Right atrium auricular region (tissue), 2 donors: Measurements from ENCODE around the gene CHST12. TPM values are rescaled to one million over a fixed set of nuclear protein-coding genes. Genes with fewer than 3 reads are reported as not detected.

ENCODE experiments used
- DNase-seq: peaks from one replicate; pipeline ENCODE4 v3.0.0-alpha.2; 2019; ENCODE audit warnings: low spot score
- H3K27ac ChIP-seq, 2 donors: fragments of 200-600 bp; sonication (generic); 1 replicate in 1 of 2; 2 replicates in 1 of 2; pipeline ENCODE4 v1.5.1; 2016 to 2019
- H3K27me3 ChIP-seq, 2 donors: fragments of 200-600 bp; sonication (generic); one replicate each; pipeline versions ENCODE4 v1.5.1 to v1.6.0; 2017 to 2019
- H3K36me3 ChIP-seq: fragments of 200-600 bp; sonication (generic); one replicate; pipeline ENCODE4 v1.5.1; 2016
- H3K4me1 ChIP-seq, 2 donors: fragments of 200-600 bp; sonication (generic); one replicate each; pipeline versions ENCODE4 v1.5.1 to v1.6.0; 2017 to 2019
- H3K4me3 ChIP-seq, 2 donors: fragments of 200-600 bp; sonication (generic); 1 replicate in 1 of 2; 2 replicates in 1 of 2; pipeline ENCODE4 v1.5.1; 2017 to 2019; ENCODE audit warnings: mild to moderate bottlenecking in 1 of 2, moderate library complexity in 1 of 2
- H3K9me3 ChIP-seq, 2 donors: fragments of 200-600 bp; sonication (generic); one replicate each; pipeline ENCODE4 v1.5.1; 2019
- total RNA-seq, 2 donors: library from RNA; depleted of rRNA; stranded (reverse); fragments of >200 nt; gene quantifications; one replicate each; pipeline ENCODE4 v1.1.0, GENCODE V29; 2016
- TF ChIP-seq, protein P1 (sequence below), 2 donors: fragments of 200-600 bp; sonication (generic); IDR thresholded peaks; one replicate each; pipeline ENCODE4 v1.5.1; 2019; ENCODE audit warnings: antibody characterized with exemption in 2 of 2

CHST12 gene
- total RNA-seq, 2 donors from 2014 or later, result 14.2 to 15.0 TPM

DNA sequence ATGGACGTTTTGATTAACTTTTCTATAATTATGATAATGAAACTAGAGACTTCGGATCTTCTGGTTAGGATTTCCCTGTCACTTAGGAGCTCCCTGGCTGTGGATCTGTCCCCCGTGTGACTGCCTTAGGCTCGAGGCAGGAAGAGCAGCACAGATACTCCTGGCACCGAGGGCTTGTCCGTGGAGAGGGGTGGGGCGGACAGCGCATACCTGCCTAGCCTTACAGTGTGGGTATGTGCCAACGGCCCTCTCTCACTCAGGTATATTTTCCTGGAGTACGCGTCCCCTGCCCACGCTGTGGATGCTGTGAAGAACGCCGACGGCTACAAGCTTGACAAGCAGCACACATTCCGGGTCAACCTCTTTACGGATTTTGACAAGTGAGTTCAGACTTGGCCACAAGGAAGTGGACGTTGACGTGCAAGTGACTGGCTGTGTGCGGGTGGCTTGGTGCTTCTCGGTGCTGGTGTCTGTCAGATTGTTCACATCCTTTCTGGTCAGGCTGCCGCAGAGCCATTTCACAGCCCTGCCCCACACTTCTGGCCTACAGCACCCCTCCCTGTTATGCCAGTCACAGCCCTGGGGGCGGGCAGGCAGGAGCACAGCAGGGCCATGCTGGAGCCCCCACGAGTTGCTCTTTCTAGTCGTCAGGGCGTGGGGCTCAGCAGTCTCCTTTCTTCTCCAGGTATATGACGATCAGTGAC, 40.9 kb upstream of the CHST12 start:
- H3K36me3 ChIP-seq, result peaks cover 70% of the 10 kb centered on the region
- TF ChIP-seq, protein P1, sequence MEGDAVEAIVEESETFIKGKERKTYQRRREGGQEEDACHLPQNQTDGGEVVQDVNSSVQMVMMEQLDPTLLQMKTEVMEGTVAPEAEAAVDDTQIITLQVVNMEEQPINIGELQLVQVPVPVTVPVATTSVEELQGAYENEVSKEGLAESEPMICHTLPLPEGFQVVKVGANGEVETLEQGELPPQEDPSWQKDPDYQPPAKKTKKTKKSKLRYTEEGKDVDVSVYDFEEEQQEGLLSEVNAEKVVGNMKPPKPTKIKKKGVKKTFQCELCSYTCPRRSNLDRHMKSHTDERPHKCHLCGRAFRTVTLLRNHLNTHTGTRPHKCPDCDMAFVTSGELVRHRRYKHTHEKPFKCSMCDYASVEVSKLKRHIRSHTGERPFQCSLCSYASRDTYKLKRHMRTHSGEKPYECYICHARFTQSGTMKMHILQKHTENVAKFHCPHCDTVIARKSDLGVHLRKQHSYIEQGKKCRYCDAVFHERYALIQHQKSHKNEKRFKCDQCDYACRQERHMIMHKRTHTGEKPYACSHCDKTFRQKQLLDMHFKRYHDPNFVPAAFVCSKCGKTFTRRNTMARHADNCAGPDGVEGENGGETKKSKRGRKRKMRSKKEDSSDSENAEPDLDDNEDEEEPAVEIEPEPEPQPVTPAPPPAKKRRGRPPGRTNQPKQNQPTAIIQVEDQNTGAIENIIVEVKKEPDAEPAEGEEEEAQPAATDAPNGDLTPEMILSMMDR (IDR thresholded peaks at IDR 0.05), result no peak

DNA sequence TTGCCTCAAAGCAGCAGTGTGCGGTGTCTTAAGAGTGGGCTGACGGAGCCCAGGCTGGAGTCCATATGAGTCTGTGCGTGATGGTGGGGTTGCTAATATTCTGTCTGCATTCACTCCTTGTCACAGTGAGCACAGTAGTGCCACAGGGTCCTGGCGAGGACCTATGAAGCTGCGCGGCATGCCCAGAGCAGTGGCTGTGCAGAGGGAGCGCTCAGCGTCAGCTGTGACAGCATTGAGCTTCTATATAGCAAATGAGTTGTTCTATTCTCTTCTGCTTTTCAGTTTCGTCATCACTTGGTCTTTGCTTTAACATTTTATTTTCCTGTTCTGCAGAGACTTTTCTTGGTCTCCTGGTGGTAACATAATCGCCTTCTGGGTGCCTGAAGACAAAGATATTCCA, 34.3 kb upstream of the CHST12 start:
- Histone ChIP-seq H3K27me3 (no peaks in the 10 kb centered on the region), H3K4me1 (no peaks in the 10 kb centered on the region), H3K9me3 (no peaks in the 10 kb centered on the region), H3K4me3 (no peak overlapping the region), H3K36me3 (peaks cover 99% of the 10 kb centered on the region), H3K27ac (no peak overlapping the region)
- TF ChIP-seq, protein P1 (IDR thresholded peaks at IDR 0.05), result no peak
- no peak for DNase-seq

More for the DNA sequence above, 40.9 kb upstream of the CHST12 start:
- Histone ChIP-seq H3K9me3 (no peaks in the 10 kb centered on the region), H3K27ac (no peak overlapping the region), H3K4me3 (no peak overlapping the region), H3K27me3 (no peaks in the 10 kb centered on the region), H3K4me1 (peaks cover 0 to 34% of the 10 kb centered on the region in 2 donors)
- DNase-seq, result no peak

DNA sequence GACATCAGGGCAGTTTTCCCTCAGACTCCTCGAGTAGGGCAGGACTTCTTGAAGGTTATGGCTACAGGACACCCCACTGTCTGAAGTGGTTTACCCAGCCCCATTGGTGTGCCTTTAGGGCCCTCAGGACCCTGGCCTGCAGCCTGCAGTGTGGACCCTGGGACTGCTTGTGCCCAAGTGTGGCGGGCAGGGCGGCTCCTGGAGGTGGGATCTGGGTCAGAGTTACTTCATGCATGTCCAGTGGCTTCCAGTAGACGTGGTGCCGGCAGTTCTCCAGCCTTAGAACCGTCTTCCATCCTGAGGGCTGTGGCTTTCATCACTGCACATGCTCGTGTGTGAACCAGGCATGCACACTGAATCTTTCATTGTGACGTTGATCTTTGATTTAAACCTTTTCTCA, 32.1 kb upstream of the CHST12 start:
- no peaks in the 10 kb centered on the region for H3K27me3 ChIP-seq
- no peaks in the 10 kb centered on the region for H3K9me3 ChIP-seq
- H3K27ac ChIP-seq, result no peak overlapping the region
- H3K36me3 ChIP-seq, result peaks cover 99% of the 10 kb centered on the region
- H3K4me1 ChIP-seq, result no peaks in the 10 kb centered on the region
- DNase-seq, result no peak
- H3K4me3 ChIP-seq, result no peak overlapping the region
- TF ChIP-seq, protein P1 (IDR thresholded peaks at IDR 0.05), result no peak

DNA sequence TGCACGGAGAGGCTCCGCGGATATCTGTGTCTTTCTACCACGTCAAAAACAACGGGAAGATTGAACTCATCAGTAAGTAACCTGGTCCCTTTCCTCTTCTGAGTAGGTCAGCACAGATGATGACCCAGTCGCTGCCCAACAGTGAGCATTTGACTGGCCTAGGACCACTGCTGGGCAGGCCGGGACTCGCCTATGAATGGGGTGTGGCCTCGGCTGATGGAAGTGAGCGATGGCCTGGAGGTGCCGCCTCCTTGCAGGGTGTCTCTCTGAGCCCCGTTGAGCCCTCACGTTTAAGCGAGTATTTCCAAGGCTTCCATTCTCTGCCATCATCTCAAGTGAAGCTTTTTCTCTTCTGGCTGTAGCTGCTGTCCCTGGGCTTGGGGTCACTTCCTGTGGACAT, 30.7 kb upstream of the CHST12 start:
- DNase-seq, result no peak
- H3K27ac ChIP-seq, result no peak overlapping the region
- no peaks in the 10 kb centered on the region for H3K4me1 ChIP-seq
- H3K36me3 ChIP-seq, result peaks cover 95% of the 10 kb centered on the region
- no peaks in the 10 kb centered on the region for H3K27me3 ChIP-seq
- TF ChIP-seq, protein P1 (IDR thresholded peaks at IDR 0.05), result no peak
- H3K9me3 ChIP-seq, result no peaks in the 10 kb centered on the region
- H3K4me3 ChIP-seq, result no peak overlapping the region

DNA sequence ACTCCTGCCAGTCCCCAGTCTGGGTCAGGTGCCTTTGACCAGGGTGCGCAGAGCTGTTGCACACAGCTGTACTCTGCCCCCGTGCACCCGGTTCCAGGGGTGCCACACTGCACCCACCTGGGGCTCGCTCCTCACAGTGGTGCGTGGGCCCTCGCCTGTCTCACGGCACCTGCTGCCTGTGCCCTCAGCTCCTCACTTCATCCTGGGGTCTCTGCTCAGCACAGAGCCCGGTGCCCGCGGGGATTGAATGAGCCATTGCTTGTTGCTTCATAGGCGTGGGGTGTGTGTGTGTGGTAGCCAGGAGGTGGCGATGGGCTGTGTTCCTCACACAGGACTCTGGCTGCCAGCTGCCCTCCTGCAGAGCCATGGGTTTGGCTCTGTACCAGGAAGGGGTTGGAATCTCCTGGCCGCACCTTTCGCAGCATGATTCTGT, 30.3 kb upstream of the CHST12 start:
- no peaks in the 10 kb centered on the region for H3K4me1 ChIP-seq
- H3K27ac ChIP-seq, result no peak overlapping the region
- H3K27me3 ChIP-seq, result no peaks in the 10 kb centered on the region
- H3K36me3 ChIP-seq, result peaks cover 91% of the 10 kb centered on the region
- TF ChIP-seq, protein P1 (IDR thresholded peaks at IDR 0.05), result no peak
- H3K9me3 ChIP-seq, result no peaks in the 10 kb centered on the region
- DNase-seq, result no peak
- H3K4me3 ChIP-seq, result no peak overlapping the region

DNA sequence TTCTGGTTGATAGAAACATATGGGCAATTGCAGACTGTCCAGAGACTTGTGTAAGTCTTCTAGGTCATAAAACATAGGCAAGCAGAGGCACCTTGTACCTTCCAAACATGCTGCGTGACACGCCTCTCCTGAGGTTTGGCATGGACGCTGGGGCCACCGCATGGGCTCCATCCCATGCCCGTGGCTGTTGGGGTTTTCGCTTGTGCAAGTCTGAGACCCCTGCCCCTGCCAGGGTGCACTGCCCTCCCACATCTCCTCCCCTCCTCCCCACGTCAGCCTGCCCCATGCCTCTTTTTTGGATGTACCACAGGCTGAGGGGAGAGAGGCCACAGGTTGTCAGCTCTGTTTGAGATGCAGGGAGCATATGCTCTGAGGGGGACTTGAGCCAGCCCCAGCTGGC, 29.8 kb upstream of the CHST12 start:
- Histone ChIP-seq H3K4me3 (no peak overlapping the region), H3K9me3 (no peaks in the 10 kb centered on the region), H3K36me3 (peaks cover 91% of the 10 kb centered on the region), H3K27me3 (no peaks in the 10 kb centered on the region), H3K27ac (no peak overlapping the region), H3K4me1 (no peaks in the 10 kb centered on the region)
- DNase-seq, result no peak
- TF ChIP-seq, protein P1 (IDR thresholded peaks at IDR 0.05), result no peak
